GM18511 (cell line): Measurements from ENCODE around the gene SCRN2.
A peak's percentile ranks its signal among the peaks of the same experiment; 100 is the strongest.

Source experiments
- ATAC-seq: cut with Tn5 transposase; IDR thresholded peaks from one replicate; pipeline ENCODE4 v1.9.1; 2021; ENCODE audit warnings: mild to moderate bottlenecking, moderate library complexity; ENCODE audit not compliant: unreplicated experiment

The SCRN2 gene

GRCh38 chr17:47840742-47841487 is at the start of gene SCRN2:
Gene SCRN2, minus strand, starts transcription at chr17:47841273. Its CDS starts 430 bp downstream, at chr17:47840843.
- ATAC-seq: peak; percentile 86

GRCh38 chr17:47889734-47890529 is 48.9 kb upstream of the SCRN2 start:
- ATAC-seq: no peak

GRCh38 chr17:47888293-47888692 is 47.2 kb upstream of the SCRN2 start:
- ATAC-seq: no peak

- ATAC-seq: no peak
Measured at GRCh38 chr17:47884905-47885730, 44.0 kb upstream of the SCRN2 start.

- no peak for ATAC-seq
Measured at GRCh38 chr17:47884427-47884740, 43.3 kb upstream of the SCRN2 start.

GRCh38 chr17:47883589-47884426 is 42.7 kb upstream of the SCRN2 start:
- ATAC-seq: no peak

- ATAC-seq: no peak
Measured at GRCh38 chr17:47882695-47883588, 41.9 kb upstream of the SCRN2 start.

GRCh38 chr17:47882247-47882646 is 41.2 kb upstream of the SCRN2 start:
- ATAC-seq: no peak

- no peak for ATAC-seq
Measured at GRCh38 chr17:47879776-47880454, 38.8 kb upstream of the SCRN2 start.

- ATAC-seq: no peak
Measured at GRCh38 chr17:47879028-47879585, 38.0 kb upstream of the SCRN2 start.

GRCh38 chr17:47878203-47879027 is 37.3 kb upstream of the SCRN2 start:
- no peak for ATAC-seq

GRCh38 chr17:47877368-47878034 is 36.4 kb upstream of the SCRN2 start:
- ATAC-seq: no peak

GRCh38 chr17:47875011-47875985 is 34.2 kb upstream of the SCRN2 start:
- ATAC-seq: no peak

- no peak for ATAC-seq
Measured at GRCh38 chr17:47873200-47874090, 32.4 kb upstream of the SCRN2 start.

- ATAC-seq: no peak
Measured at GRCh38 chr17:47872651-47873161, 31.6 kb upstream of the SCRN2 start.
